K562 (cell line): ENCODE measurements around the gene ATCAY. TPM values are rescaled to one million over a fixed set of nuclear protein-coding genes. Genes with fewer than 3 reads are reported as not detected.

Experiments used
- ATAC-seq: fragments of 200-7000 bp; cut with Tn5 transposase; 3 replicates; pipeline ENCODE4 v1.9.1; 2020; ENCODE audit warnings: moderate library complexity
- BruUV-seq: library from RNA; stranded (reverse); fragments of 400-500 nt; replicated peaks from 2 replicates; lab custom pipeline; 2021; lab: Mats Ljungman, UMichigan
- CTCF ChIA-PET: fragments of 300-600 bp; formaldehyde crosslinking; extraction: SDS; loops from one replicate; lab custom pipeline; 2021; ENCODE audit warnings: low intra/inter-chr PET ratio; lab: Yijun Ruan, JAX
- POLR2A ChIA-PET: fragments of 300-600, 350-650 bp; sonication (Branson Sonifier 250); formaldehyde crosslinking; extraction: SDS; loops from one replicate; lab custom pipeline; 2021; ENCODE audit warnings: antibody characterized with exemption, inconsistent platforms; lab: Yijun Ruan, JAX
- DNase-seq, 4 experiments: peaks; one replicate each; pipeline versions ENCODE4 v3.0.0 to v3.0.0-alpha.2; 2011 to 2018; ENCODE audit warnings: low spot score in 3 of 4, mixed read lengths in 3 of 4; ENCODE audit errors: extremely low read depth in 1 of 4
- FAIRE-seq: peaks from 2 replicates; lab custom pipeline; 2011; peaks lifted over from hg19 to GRCh38; lab: Jason Lieb, UNC
- H2AFZ ChIP-seq: 2 replicates; pipeline ENCODE4 v1.6.0; 2011; ENCODE audit warnings: low read depth, low read length, control low read depth, inconsistent platforms
- H3K27ac ChIP-seq: fragments of 200-600 bp; 3 replicates; pipeline ENCODE4 v1.8.0; 2011; ENCODE audit warnings: low read depth, mild to moderate bottlenecking, control low read depth, inconsistent platforms, low read length, moderate library complexity, mixed read lengths; ENCODE audit errors: extremely low read depth
- H3K27me3 ChIP-seq, 2 experiments: fragments of 300-600 bp in 1 of 2; 2 replicates in 1 of 2; 3 replicates in 1 of 2; pipeline versions ENCODE4 v1.6.0 to v1.8.0; 2011; ENCODE audit warnings: inconsistent platforms in 2 of 2, low read length in 2 of 2, mild to moderate bottlenecking in 1 of 2, mixed read lengths in 1 of 2, moderate library complexity in 1 of 2; ENCODE audit not compliant: control insufficient read depth in 2 of 2, insufficient read depth in 2 of 2
- H3K36me3 ChIP-seq: fragments of 300-600 bp; 3 replicates; pipeline ENCODE4 v1.8.0; 2011; ENCODE audit warnings: mild to moderate bottlenecking, low read length, inconsistent platforms; ENCODE audit not compliant: control insufficient read depth, insufficient read depth
- H3K4me1 ChIP-seq, 2 experiments: fragments of 200-600 bp in 1 of 2; replicated peaks in 1 of 2; 2 replicates in 1 of 2; 3 replicates in 1 of 2; pipeline versions ENCODE4 v1.5.1 to v1.8.0; 2011; ENCODE audit warnings: inconsistent platforms in 2 of 2, low read length in 2 of 2, mild to moderate bottlenecking in 1 of 2, mixed read lengths in 1 of 2, moderate library complexity in 1 of 2; ENCODE audit not compliant: control insufficient read depth in 2 of 2, insufficient read depth in 2 of 2
- H3K4me2 ChIP-seq: 2 replicates; pipeline ENCODE4 v1.6.1; 2011; ENCODE audit warnings: low read length, control low read depth, inconsistent platforms, mixed read lengths; ENCODE audit not compliant: insufficient read depth
- H3K4me3 ChIP-seq: fragments of 200-600 bp; sonication (generic), shearing (Covaris generic); 2 replicates; pipeline ENCODE4 v1.5.1; 2016; ENCODE audit warnings: control low read depth, inconsistent platforms
- H3K79me2 ChIP-seq: fragments of 200-600 bp; 3 replicates; pipeline ENCODE4 v1.8.0; 2011; ENCODE audit warnings: low read length, inconsistent platforms; ENCODE audit not compliant: control insufficient read depth, insufficient read depth
- H3K9ac ChIP-seq, 2 experiments: 2 replicates each; pipeline versions ENCODE4 v1.6.0 to v1.6.1; 2011; ENCODE audit warnings: low read depth in 2 of 2, low read length in 2 of 2, control low read depth in 1 of 2, inconsistent platforms in 1 of 2, mild to moderate bottlenecking in 1 of 2, mixed read lengths in 1 of 2; ENCODE audit not compliant: insufficient read depth in 1 of 2
- H3K9me1 ChIP-seq: one replicate; pipeline ENCODE4 v1.6.0; 2011; ENCODE audit warnings: inconsistent platforms, mild to moderate bottlenecking, low read length, moderate library complexity; ENCODE audit not compliant: control insufficient read depth, insufficient read depth
- H3K9me3 ChIP-seq: replicated peaks from 2 replicates; pipeline ENCODE4 v1.5.1; 2011; ENCODE audit warnings: low read depth, low read length, inconsistent platforms; ENCODE audit not compliant: control insufficient read depth, insufficient read depth
- H4K20me1 ChIP-seq: replicated peaks from 2 replicates; pipeline ENCODE4 v1.6.1; 2011; ENCODE audit warnings: low read length, inconsistent platforms, mixed read lengths; ENCODE audit not compliant: control insufficient read depth, insufficient read depth
- CREBBP ChIP-seq: IDR thresholded peaks from one replicate; pipeline ENCODE4 v1.6.1; 2012; ENCODE audit warnings: low read depth, mild to moderate bottlenecking, control low read depth, inconsistent platforms, low read length
- CTCF ChIP-seq, 3 experiments: IDR thresholded peaks in 2 of 3; conservative IDR thresholded peaks in 1 of 3; 2 replicates each; pipeline ENCODE4 v1.5.1; 2011 to 2012; ENCODE audit warnings: low read length in 3 of 3, mild to moderate bottlenecking in 3 of 3, control low read depth in 2 of 3, improper control_type of control experiment in 1 of 3, inconsistent platforms in 1 of 3, low read depth in 1 of 3, mixed read lengths in 1 of 3, moderate library complexity in 1 of 3; ENCODE audit not compliant: insufficient read depth in 2 of 3
- L3MBTL2 ChIP-seq: fragments of 450-650 bp; IDR thresholded peaks from 2 replicates; pipeline ENCODE4 v1.6.1; 2016; ENCODE audit warnings: mild to moderate bottlenecking, moderate library complexity
- POLR2G ChIP-seq: fragments of 200-400 bp; formaldehyde crosslinking; IDR thresholded peaks from 2 replicates; pipeline ENCODE4 v1.6.1; 2017; ENCODE audit warnings: low read depth, mild to moderate bottlenecking, antibody characterized with exemption, low read length, moderate library complexity
- RAD21 ChIP-seq, 2 experiments: fragments of 250-450 bp in 1 of 2; fragments of 450-650 bp in 1 of 2; sonication (Bioruptor Pico) in 1 of 2; formaldehyde crosslinking in 1 of 2; IDR thresholded peaks in 1 of 2; conservative IDR thresholded peaks in 1 of 2; 2 replicates each; pipeline versions ENCODE4 v1.4.0 to v1.8.0; 2020 to 2022; ENCODE audit warnings: mild to moderate bottlenecking in 2 of 2, moderate library complexity in 1 of 2
- WGBS: fragments of 100-300 bp; shearing (Covaris generic); methylation state at CpG from one replicate; pipeline ENCODE4 v1.1.6; 2016; ENCODE audit warnings: low coverage, mixed read lengths; ENCODE audit not compliant: insufficient coverage; ENCODE audit errors: missing lambda C conversion rate; 5-methylcytosine and 5-hydroxymethylcytosine counted together
- in situ Hi-C: fragments of 300-500 bp; cut with MboI; formaldehyde crosslinking; loops from 4 replicates; pipeline ENCODE4 v1.15.0; 2018; ENCODE audit warnings: inconsistent platforms, mixed read lengths
- intact Hi-C: fragments of 100-400 bp; cut with micrococcal nuclease; formaldehyde crosslinking; loops from 2 replicates; pipeline ENCODE4 v1.14.2; 2022
- polyA plus RNA-seq, 8 experiments: library from polyadenylated mRNA; depleted of rRNA in 4 of 8; stranded (reverse) in 5 of 8; unstranded in 3 of 8; fragments of >200 nt; fragmentation: Nextera tagmentation in 2 of 8; fragmentation: Illumina TruSeq in 1 of 8; extraction: Ambion mirVana in 2 of 8; extraction: Trizol in 1 of 8; gene quantifications; 2 replicates each; pipeline versions ENCODE4 v1.2.1 to v1.2.3, GENCODE V29; 2011 to 2014; ENCODE audit warnings: inconsistent platforms in 1 of 8, missing spikeins in 1 of 8
- total RNA-seq, 7 experiments: library from RNA; depleted of rRNA in 6 of 7; stranded (reverse); fragments of >200 nt in 6 of 7; fragmentation: Illumina TruSeq in 2 of 7; extraction: Trizol in 2 of 7; gene quantifications; 2 replicates each; pipeline versions ENCODE4 v1.2.1 to v1.2.3, GENCODE V29; 2011 to 2021; ENCODE audit warnings: low replicate concordance in 1 of 7
- TF ChIP-seq, protein P1 (sequence below), 2 experiments: IDR thresholded peaks; 2 replicates each; pipeline ENCODE4 v1.6.1; 2012; ENCODE audit warnings: improper control_type of control experiment in 2 of 2, low read depth in 2 of 2, low read length in 2 of 2, borderline replicate concordance in 1 of 2

Gene ATCAY
- total and polyA plus RNA-seq, 9 of the 15 experiments (the other 6 are each of a cell fraction or from before 2014, with no cell fraction given): not detected

- H3K79me2 ChIP-seq: no peaks in the 10 kb centered on the region
- no peak overlapping the region for H3K27ac ChIP-seq
- peaks cover 0 to 14% of the 10 kb centered on the region in 2 experiments; a peak in 2 of 5 replicates for H3K4me1 ChIP-seq
- in situ Hi-C loops (no loop called here), intact Hi-C loops (no loop called here)
- no TSS peak for BruUV-seq
- no peaks in the 10 kb centered on the region for H3K36me3 ChIP-seq
- peaks cover 6% of the 10 kb centered on the region for H3K9me3 ChIP-seq
- no peaks in the 10 kb centered on the region for H3K9me1 ChIP-seq
- no peak overlapping the region for H2AFZ ChIP-seq
- H3K4me2 ChIP-seq: no peak overlapping the region
- H3K9ac ChIP-seq: peak overlapping the region in 1 of 2 experiments; percentile 68; a peak in 1 of 4 replicates
- H3K27me3 ChIP-seq: peaks cover 19 to 35% of the 10 kb centered on the region in 2 experiments; a peak in 4 of 5 replicates
- DNase-seq (peak in 2 of 4 experiments; percentile 31 to 32), ATAC-seq (peak; percentile 87), FAIRE-seq (no peak)
- 0 out of 2 replicates have a peak, but pooled peaks have one; percentile 11 for TF ChIP-seq POLR2G
- TF ChIP-seq L3MBTL2: peak; percentile 41
- peak in 1 of 2 experiments; percentile 4; a peak in 1 of 4 replicates for TF ChIP-seq RAD21 (CRISPR knock-in tag; conservative IDR thresholded peaks at IDR 0.05 in 1 of 2, IDR thresholded peaks at IDR 0.05 in 1 of 2)
- TF ChIP-seq, protein P1, sequence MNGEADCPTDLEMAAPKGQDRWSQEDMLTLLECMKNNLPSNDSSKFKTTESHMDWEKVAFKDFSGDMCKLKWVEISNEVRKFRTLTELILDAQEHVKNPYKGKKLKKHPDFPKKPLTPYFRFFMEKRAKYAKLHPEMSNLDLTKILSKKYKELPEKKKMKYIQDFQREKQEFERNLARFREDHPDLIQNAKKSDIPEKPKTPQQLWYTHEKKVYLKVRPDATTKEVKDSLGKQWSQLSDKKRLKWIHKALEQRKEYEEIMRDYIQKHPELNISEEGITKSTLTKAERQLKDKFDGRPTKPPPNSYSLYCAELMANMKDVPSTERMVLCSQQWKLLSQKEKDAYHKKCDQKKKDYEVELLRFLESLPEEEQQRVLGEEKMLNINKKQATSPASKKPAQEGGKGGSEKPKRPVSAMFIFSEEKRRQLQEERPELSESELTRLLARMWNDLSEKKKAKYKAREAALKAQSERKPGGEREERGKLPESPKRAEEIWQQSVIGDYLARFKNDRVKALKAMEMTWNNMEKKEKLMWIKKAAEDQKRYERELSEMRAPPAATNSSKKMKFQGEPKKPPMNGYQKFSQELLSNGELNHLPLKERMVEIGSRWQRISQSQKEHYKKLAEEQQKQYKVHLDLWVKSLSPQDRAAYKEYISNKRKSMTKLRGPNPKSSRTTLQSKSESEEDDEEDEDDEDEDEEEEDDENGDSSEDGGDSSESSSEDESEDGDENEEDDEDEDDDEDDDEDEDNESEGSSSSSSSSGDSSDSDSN (IDR thresholded peaks at IDR 0.05; ENCODE audit: borderline replicate concordance in 1 of 2, low read depth in 2 of 2, low read length in 2 of 2): 0 out of 4 replicates have a peak, but pooled peaks of 1 of the 2 experiments have one; percentile 28
- TF ChIP-seq CREBBP: no peak
- peak; percentile 19 to 32 (median 25); a peak in 3 of 6 replicates for TF ChIP-seq CTCF (IDR thresholded peaks at IDR 0.05 in 2 of 3, conservative IDR thresholded peaks at IDR 0.05 in 1 of 3; ENCODE audit: insufficient read depth in 2 of 3, low read depth in 1 of 3, low read length in 3 of 3)
- no peak overlapping the region for H3K4me3 ChIP-seq
- 7% methylated on average over 44 of the region's 50 CpGs for WGBS
- CTCF ChIA-PET: no interaction called here
- no peaks in the 10 kb centered on the region for H4K20me1 ChIP-seq
- POLR2A ChIA-PET: no interaction called here
Observed at GRCh38 chr19:3907626-3908265, 27.3 kb downstream of the ATCAY start.
